Upper lobe of left lung (tissue), 4 donors: Measurements from ENCODE around the gene TRAPPC5.

ENCODE experiments used
- POLR2AphosphoS5 ChIP-seq, 2 donors: sonication (generic); formaldehyde crosslinking; IDR thresholded peaks; one replicate each; pipeline ENCODE4 v1.5.1; 2017; ENCODE audit warnings: antibody characterized with exemption in 2 of 2
- TF ChIP-seq, protein P1 (sequence below), 6 experiments: fragments of 450-650 bp in 4 of 6; fragments of 200-600 bp in 2 of 6; sonication (generic) in 2 of 6; IDR thresholded peaks; one replicate each; pipeline ENCODE4 v1.5.1; 2016 to 2019; ENCODE audit warnings: antibody characterized with exemption in 6 of 6

DNA sequence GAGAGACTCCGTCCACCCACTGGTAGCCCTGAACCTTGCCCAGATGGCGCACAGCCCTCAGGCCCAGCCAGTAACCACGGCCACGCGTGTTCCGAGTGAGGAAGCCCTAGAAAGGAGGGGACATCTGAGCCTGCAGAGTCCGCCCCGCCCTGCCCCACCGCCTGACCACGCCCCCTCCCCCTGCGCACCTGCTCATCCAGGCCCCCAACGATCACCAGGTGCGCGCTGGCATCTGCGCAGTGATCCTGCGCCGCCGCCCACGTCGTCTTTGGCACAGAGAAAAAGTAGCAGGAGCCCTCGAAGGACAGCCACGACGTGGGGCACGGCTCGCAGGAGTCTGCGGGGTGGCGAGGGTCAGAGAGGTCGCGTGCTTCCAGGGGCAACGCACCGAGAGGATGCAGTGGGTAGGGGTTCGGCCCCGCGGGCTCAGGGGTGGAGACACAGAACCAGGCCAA lies 49.2 kb downstream of the TRAPPC5 start:
- TF ChIP-seq POLR2AphosphoS5 (IDR thresholded peaks at IDR 0.05): no peak
- TF ChIP-seq, protein P1, sequence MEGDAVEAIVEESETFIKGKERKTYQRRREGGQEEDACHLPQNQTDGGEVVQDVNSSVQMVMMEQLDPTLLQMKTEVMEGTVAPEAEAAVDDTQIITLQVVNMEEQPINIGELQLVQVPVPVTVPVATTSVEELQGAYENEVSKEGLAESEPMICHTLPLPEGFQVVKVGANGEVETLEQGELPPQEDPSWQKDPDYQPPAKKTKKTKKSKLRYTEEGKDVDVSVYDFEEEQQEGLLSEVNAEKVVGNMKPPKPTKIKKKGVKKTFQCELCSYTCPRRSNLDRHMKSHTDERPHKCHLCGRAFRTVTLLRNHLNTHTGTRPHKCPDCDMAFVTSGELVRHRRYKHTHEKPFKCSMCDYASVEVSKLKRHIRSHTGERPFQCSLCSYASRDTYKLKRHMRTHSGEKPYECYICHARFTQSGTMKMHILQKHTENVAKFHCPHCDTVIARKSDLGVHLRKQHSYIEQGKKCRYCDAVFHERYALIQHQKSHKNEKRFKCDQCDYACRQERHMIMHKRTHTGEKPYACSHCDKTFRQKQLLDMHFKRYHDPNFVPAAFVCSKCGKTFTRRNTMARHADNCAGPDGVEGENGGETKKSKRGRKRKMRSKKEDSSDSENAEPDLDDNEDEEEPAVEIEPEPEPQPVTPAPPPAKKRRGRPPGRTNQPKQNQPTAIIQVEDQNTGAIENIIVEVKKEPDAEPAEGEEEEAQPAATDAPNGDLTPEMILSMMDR (IDR thresholded peaks at IDR 0.05): no peak
